GM21786 (cell line): Measurements from ENCODE around the gene FAM72D.
"Not testable (repeated sequence)": the region's sequence is repeated elsewhere in the genome, so short reads cannot be mapped to it uniquely, and the experiment has no call there.

Source experiments
- ATAC-seq: cut with Tn5 transposase; IDR thresholded peaks from one replicate; pipeline ENCODE4 v1.9.1; 2021; ENCODE audit not compliant: unreplicated experiment

The FAM72D gene

GRCh38 chr1:145095284-145096057 lies at the start of gene FAM72D, which contains the start of gene SRGAP2B:
Gene FAM72D (plus strand): TSS chr1:145095974. CDS start chr1:145096848, 874 bp downstream.
Gene SRGAP2B (minus strand): TSS chr1:145095328. CDS start chr1:145092901, 2,427 bp downstream.
- peak; percentile 80 for ATAC-seq

- not testable (repeated sequence) for ATAC-seq
Observed at GRCh38 chr1:145047553-145047952, 48.2 kb upstream of the FAM72D start.

- not testable (repeated sequence) for ATAC-seq
Observed at GRCh38 chr1:145048181-145048856, 47.5 kb upstream of the FAM72D start.

- not testable (repeated sequence) for ATAC-seq
Observed at GRCh38 chr1:145052019-145052776, 43.6 kb upstream of the FAM72D start.

- not testable (repeated sequence) for ATAC-seq
Observed at GRCh38 chr1:145053428-145053827, 42.3 kb upstream of the FAM72D start.

GRCh38 chr1:145055217-145055760 lies 40.5 kb upstream of the FAM72D start:
- ATAC-seq = peak; percentile 99

GRCh38 chr1:145058184-145058583 lies 37.6 kb upstream of the FAM72D start:
- ATAC-seq = peak; percentile 36

- not testable (repeated sequence) for ATAC-seq
Observed at GRCh38 chr1:145063285-145063684, 32.5 kb upstream of the FAM72D start.

- ATAC-seq = not testable (repeated sequence)
Observed at GRCh38 chr1:145063941-145064648, 31.7 kb upstream of the FAM72D start.

- peak; percentile 66 for ATAC-seq
Observed at GRCh38 chr1:145065194-145065826, 30.5 kb upstream of the FAM72D start.

GRCh38 chr1:145066486-145066885 lies 29.3 kb upstream of the FAM72D start:
- not testable (repeated sequence) for ATAC-seq

GRCh38 chr1:145071569-145071968 lies 24.2 kb upstream of the FAM72D start:
- ATAC-seq = not testable (repeated sequence)

GRCh38 chr1:145074021-145074559 lies 21.7 kb upstream of the FAM72D start:
- ATAC-seq = not testable (repeated sequence)

GRCh38 chr1:145076877-145077276 lies 18.9 kb upstream of the FAM72D start:
- not testable (repeated sequence) for ATAC-seq

GRCh38 chr1:145077872-145078786 lies 17.6 kb upstream of the FAM72D start:
- ATAC-seq = not testable (repeated sequence)

GRCh38 chr1:145078787-145079370 lies 16.9 kb upstream of the FAM72D start:
- not testable (repeated sequence) for ATAC-seq

GRCh38 chr1:145079737-145080136 lies 16.0 kb upstream of the FAM72D start:
- not testable (repeated sequence) for ATAC-seq

GRCh38 chr1:145080193-145080592 lies 15.6 kb upstream of the FAM72D start:
- not testable (repeated sequence) for ATAC-seq
